AG09319 (cell line): Measurements from ENCODE around the gene CHID1.

Experiments used
- DNase-seq: peaks from one replicate; pipeline ENCODE4 v3.0.0-alpha.2; 2010; ENCODE audit warnings: low read depth; ENCODE audit errors: extremely low read depth
- TF ChIP-seq, protein P1 (sequence below): IDR thresholded peaks from 2 replicates; pipeline ENCODE4 v1.5.1; 2011; ENCODE audit warnings: low read depth, mild to moderate bottlenecking, inconsistent platforms, low read length, moderate library complexity

CHID1 gene

GRCh38 chr11:899724-900123, 10.9 kb downstream of the CHID1 start:
- TF ChIP-seq, protein P1, sequence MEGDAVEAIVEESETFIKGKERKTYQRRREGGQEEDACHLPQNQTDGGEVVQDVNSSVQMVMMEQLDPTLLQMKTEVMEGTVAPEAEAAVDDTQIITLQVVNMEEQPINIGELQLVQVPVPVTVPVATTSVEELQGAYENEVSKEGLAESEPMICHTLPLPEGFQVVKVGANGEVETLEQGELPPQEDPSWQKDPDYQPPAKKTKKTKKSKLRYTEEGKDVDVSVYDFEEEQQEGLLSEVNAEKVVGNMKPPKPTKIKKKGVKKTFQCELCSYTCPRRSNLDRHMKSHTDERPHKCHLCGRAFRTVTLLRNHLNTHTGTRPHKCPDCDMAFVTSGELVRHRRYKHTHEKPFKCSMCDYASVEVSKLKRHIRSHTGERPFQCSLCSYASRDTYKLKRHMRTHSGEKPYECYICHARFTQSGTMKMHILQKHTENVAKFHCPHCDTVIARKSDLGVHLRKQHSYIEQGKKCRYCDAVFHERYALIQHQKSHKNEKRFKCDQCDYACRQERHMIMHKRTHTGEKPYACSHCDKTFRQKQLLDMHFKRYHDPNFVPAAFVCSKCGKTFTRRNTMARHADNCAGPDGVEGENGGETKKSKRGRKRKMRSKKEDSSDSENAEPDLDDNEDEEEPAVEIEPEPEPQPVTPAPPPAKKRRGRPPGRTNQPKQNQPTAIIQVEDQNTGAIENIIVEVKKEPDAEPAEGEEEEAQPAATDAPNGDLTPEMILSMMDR = no peak
- no peak for DNase-seq

GRCh38 chr11:898540-899190, 11.9 kb downstream of the CHID1 start:
- TF ChIP-seq, protein P1 = peak; percentile 19
- no peak for DNase-seq

GRCh38 chr11:898143-898511, 12.5 kb downstream of the CHID1 start:
- no peak for DNase-seq
- TF ChIP-seq, protein P1 = peak; percentile 21

- DNase-seq = no peak
- TF ChIP-seq, protein P1 = no peak
Measured at GRCh38 chr11:897253-898142, 13.1 kb downstream of the CHID1 start.

GRCh38 chr11:895331-896110, 15.1 kb downstream of the CHID1 start:
- TF ChIP-seq, protein P1 = no peak
- DNase-seq = no peak

DNA sequence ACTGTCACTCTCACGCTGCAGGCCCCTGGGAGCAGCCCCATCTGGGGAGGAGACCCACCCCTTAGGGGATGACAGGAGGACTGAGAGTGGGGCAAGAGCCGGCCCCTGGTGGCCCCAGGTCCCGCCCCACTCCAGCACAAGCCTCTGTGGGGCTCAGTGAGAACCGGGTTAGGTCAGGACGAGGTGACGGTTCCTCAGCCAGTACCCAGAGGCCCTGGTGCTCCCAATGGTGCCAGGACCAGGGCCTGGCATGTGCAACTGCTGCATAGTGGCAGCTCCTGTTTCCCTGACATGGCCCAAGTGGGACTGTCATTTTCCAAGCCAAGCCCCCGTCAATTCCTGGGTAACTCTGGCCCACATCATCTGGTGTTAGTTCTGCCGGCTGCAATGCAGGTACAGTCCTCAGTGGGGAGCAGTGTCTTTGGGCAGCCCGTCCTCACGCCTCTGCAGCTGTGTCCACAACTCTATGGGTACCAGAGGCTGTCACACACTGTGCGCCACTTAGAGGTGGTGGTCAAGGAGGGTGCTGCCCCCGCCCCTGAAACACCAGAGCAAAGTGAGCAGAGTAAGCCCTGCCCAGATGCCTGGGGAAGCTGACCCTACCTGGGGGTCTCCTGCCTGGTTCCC, 15.9 kb downstream of the CHID1 start:
- DNase-seq = no peak
- TF ChIP-seq, protein P1 = no peak
